Type B pancreatic cell (in vitro differentiated cells): ENCODE results near the gene KLF16. TPM values are rescaled to one million over a fixed set of nuclear protein-coding genes. Genes with fewer than 3 reads are reported as not detected.

ENCODE experiments used
- DNase-seq: peaks from one replicate; pipeline ENCODE4 v3.0.0; 2021; ENCODE audit warnings: mixed read lengths; ENCODE audit not compliant: unreplicated experiment; ENCODE audit errors: extremely low spot score
- H3K27ac Mint-ChIP-seq: 2 replicates; pipeline ENCODE4 v1.8.0; 2021; ENCODE audit warnings: mild to moderate bottlenecking, mixed read lengths
- H3K27me3 Mint-ChIP-seq: 2 replicates; pipeline ENCODE4 v1.8.0; 2021; ENCODE audit warnings: mixed read lengths
- H3K36me3 Mint-ChIP-seq: 2 replicates; pipeline ENCODE4 v1.8.0; 2021; ENCODE audit warnings: mixed read lengths
- H3K4me1 Mint-ChIP-seq: one replicate; pipeline ENCODE4 v1.8.0; 2021; ENCODE audit warnings: mixed read lengths; ENCODE audit not compliant: unreplicated experiment
- H3K4me3 Mint-ChIP-seq: 2 replicates; pipeline ENCODE4 v1.8.0; 2021; ENCODE audit warnings: mild to moderate bottlenecking, mixed read lengths
- H3K9me3 Mint-ChIP-seq: 2 replicates; pipeline ENCODE4 v1.8.0; 2021; ENCODE audit warnings: mixed read lengths
- CTCF ChIP-seq: fragments of 200-600 bp; sonication (generic); conservative IDR thresholded peaks from 2 replicates; pipeline ENCODE4 v1.5.0; 2021; ENCODE audit warnings: antibody characterized with exemption, mild to moderate bottlenecking
- total RNA-seq: library from RNA; stranded (reverse); gene quantifications from 2 replicates; pipeline ENCODE4 v1.2.1, GENCODE V29; 2021; ENCODE audit warnings: low replicate concordance

The KLF16 gene
- total RNA-seq, 1 donor from 2014 or later, result 17.9 TPM

GRCh38 chr19:1849132-1849474, 14.3 kb downstream of the KLF16 start:
- DNase-seq, result no peak
- no peak for TF ChIP-seq CTCF
- Mint-ChIP-seq H3K27me3 (no peaks in the 10 kb centered on the region), H3K4me1 (peaks cover 22% of the 10 kb centered on the region), H3K36me3 (no peaks in the 10 kb centered on the region), H3K27ac (peak overlapping the region; percentile 86), H3K9me3 (no peaks in the 10 kb centered on the region), H3K4me3 (peak overlapping the region; percentile 83)

GRCh38 chr19:1848399-1849131, 14.8 kb downstream of the KLF16 start, which contains the start of gene REXO1:
REXO1 (minus strand) TSS chr19:1848483; CDS start chr19:1848358, 125 bp downstream.
- Mint-ChIP-seq H3K27ac (peak within 1 kb of the TSS; percentile 91), H3K27me3 (no peaks in the 10 kb centered on the region), H3K9me3 (no peaks in the 10 kb centered on the region), H3K4me3 (peak within 1 kb of the TSS; percentile 95), H3K4me1 (peaks cover 21% of the 10 kb centered on the region), H3K36me3 (no peaks in the 10 kb centered on the region)
- peak; percentile 98 for DNase-seq
- peak; percentile 99 for TF ChIP-seq CTCF

GRCh38 chr19:1847684-1848398, 15.5 kb downstream of the KLF16 start:
- no peak for DNase-seq
- Mint-ChIP-seq H3K36me3 (no peaks in the 10 kb centered on the region), H3K4me1 (peaks cover 16% of the 10 kb centered on the region), H3K27me3 (no peaks in the 10 kb centered on the region), H3K9me3 (no peaks in the 10 kb centered on the region), H3K27ac (peak overlapping the region; percentile 91), H3K4me3 (peak overlapping the region; percentile 95)
- TF ChIP-seq CTCF, result no peak

GRCh38 chr19:1847348-1847683, 16.1 kb downstream of the KLF16 start:
- Mint-ChIP-seq H3K36me3 (no peaks in the 10 kb centered on the region), H3K4me3 (peak overlapping the region; percentile 95), H3K9me3 (no peaks in the 10 kb centered on the region), H3K4me1 (peaks cover 16% of the 10 kb centered on the region), H3K27me3 (no peaks in the 10 kb centered on the region), H3K27ac (peak overlapping the region; percentile 91)
- DNase-seq, result no peak
- TF ChIP-seq CTCF, result no peak

- DNase-seq, result no peak
- Mint-ChIP-seq H3K27me3 (no peaks in the 10 kb centered on the region), H3K9me3 (no peaks in the 10 kb centered on the region), H3K4me1 (peaks cover 16% of the 10 kb centered on the region), H3K4me3 (peak overlapping the region; percentile 95), H3K27ac (peak overlapping the region; percentile 91), H3K36me3 (no peaks in the 10 kb centered on the region)
- no peak for TF ChIP-seq CTCF
Observed at GRCh38 chr19:1846517-1847204, 16.7 kb downstream of the KLF16 start.
